OCI-LY7 (cell line): Measurements from ENCODE around the gene DPH1. TPM values are rescaled to one million over a fixed set of nuclear protein-coding genes. Genes with fewer than 3 reads are reported as not detected.

ENCODE experiments used
- BruUV-seq: library from RNA; stranded (reverse); fragments of 400-500 nt; replicated peaks from 2 replicates; lab custom pipeline; 2021; lab: Mats Ljungman, UMichigan
- CTCF ChIA-PET: fragments of 300-600 bp; sonication (Branson Sonifier 250); formaldehyde crosslinking; loops from one replicate; lab custom pipeline; 2022; ENCODE audit warnings: antibody characterized with exemption; ENCODE audit not compliant: unreplicated experiment; lab: Charles Lee
- POLR2A ChIA-PET: fragments of 300-600 bp; sonication (Branson Sonifier 250); formaldehyde crosslinking; loops from one replicate; lab custom pipeline; 2022; ENCODE audit warnings: antibody characterized with exemption; lab: Charles Lee
- DNase-seq: peaks from one replicate; pipeline ENCODE4 v3.0.0-alpha.2; 2015; ENCODE audit warnings: low spot score
- H2AFZ ChIP-seq: fragments of 200-600 bp; sonication (generic), shearing (Covaris generic); 2 replicates; pipeline ENCODE4 v1.6.1; 2014; ENCODE audit warnings: mild to moderate bottlenecking, antibody characterized with exemption, low read length, moderate library complexity
- H3K27ac ChIP-seq: fragments of 200-600 bp; sonication (generic); 2 replicates; pipeline ENCODE4 v1.5.1; 2014; ENCODE audit warnings: mixed run types, low read depth, mild to moderate bottlenecking, moderate library complexity, low read length, inconsistent platforms; ENCODE audit not compliant: poor library complexity, severe bottlenecking
- H3K36me3 ChIP-seq: fragments of 200-600 bp; sonication (generic); 2 replicates; pipeline ENCODE4 v1.6.1; 2014; ENCODE audit warnings: mild to moderate bottlenecking, antibody characterized with exemption, low read length, moderate library complexity, mixed read lengths; ENCODE audit not compliant: insufficient read depth
- H3K4me1 ChIP-seq: fragments of 200-600 bp; sonication (generic); 2 replicates; pipeline ENCODE4 v1.5.1; 2014; ENCODE audit warnings: mild to moderate bottlenecking, low read length; ENCODE audit not compliant: insufficient read depth, poor library complexity, severe bottlenecking
- H3K4me2 ChIP-seq: fragments of 200-600 bp; sonication (generic); 2 replicates; pipeline ENCODE4 v1.6.1; 2014; ENCODE audit warnings: mild to moderate bottlenecking, low read length
- H3K4me3 ChIP-seq: fragments of 200-600 bp; sonication (generic); 2 replicates; pipeline ENCODE4 v1.5.1; 2014; ENCODE audit warnings: mild to moderate bottlenecking, low read depth, low read length; ENCODE audit not compliant: poor library complexity, severe bottlenecking
- H3K79me2 ChIP-seq: fragments of 200-600 bp; sonication (generic); 2 replicates; pipeline ENCODE4 v1.6.1; 2016; ENCODE audit warnings: low read depth, mild to moderate bottlenecking, low read length, moderate library complexity, mixed read lengths; ENCODE audit not compliant: insufficient read depth
- H3K9me2 ChIP-seq: fragments of 200-600 bp; sonication (generic); 2 replicates; pipeline ENCODE4 v1.6.1; 2016; ENCODE audit warnings: mild to moderate bottlenecking, low read length, mixed read lengths; ENCODE audit not compliant: insufficient read depth
- H3K9me3 ChIP-seq: fragments of 200-600 bp; sonication (generic); 2 replicates; pipeline ENCODE4 v1.6.1; 2014; ENCODE audit warnings: mild to moderate bottlenecking, mixed run types, low read length, mixed read lengths
- H4K20me1 ChIP-seq: fragments of 200-600 bp; sonication (generic); 2 replicates; pipeline ENCODE4 v1.6.1; 2014; ENCODE audit warnings: mild to moderate bottlenecking, antibody characterized with exemption, low read length, moderate library complexity, mixed read lengths; ENCODE audit not compliant: insufficient read depth
- EZH2phosphoT487 ChIP-seq: fragments of 200-600 bp; sonication (generic); IDR thresholded peaks from 2 replicates; pipeline ENCODE4 v1.6.1; 2018; ENCODE audit warnings: low read depth, borderline replicate concordance, mild to moderate bottlenecking, mixed run types, antibody characterized with exemption, low read length, moderate library complexity, mixed read lengths
- intact Hi-C: fragments of 100-400 bp; cut with micrococcal nuclease; formaldehyde crosslinking; loops from one replicate; pipeline ENCODE4 v1.10.0; 2022; ENCODE audit not compliant: unreplicated experiment
- total RNA-seq, 2 experiments: library from RNA; depleted of rRNA in 1 of 2; stranded (reverse); fragments of >200 nt in 1 of 2; shearing (Covaris generic) in 1 of 2; gene quantifications; 2 replicates each; pipeline ENCODE4 v1.2.3, GENCODE V29; 2014 to 2022
- TF ChIP-seq, protein P1 (sequence below): fragments of 200-600 bp; sonication (generic); conservative IDR thresholded peaks from 2 replicates; pipeline ENCODE4 v1.5.1; 2014; ENCODE audit warnings: mild to moderate bottlenecking, antibody characterized with exemption, low read length, moderate library complexity, mixed read lengths

DPH1 gene
- total RNA-seq, 2 experiments from 2014 or later: 26.5 to 35.1 TPM

- no peak for DNase-seq
Measured at GRCh38 chr17:2059547-2060384, 29.8 kb downstream of the DPH1 start.

DNA sequence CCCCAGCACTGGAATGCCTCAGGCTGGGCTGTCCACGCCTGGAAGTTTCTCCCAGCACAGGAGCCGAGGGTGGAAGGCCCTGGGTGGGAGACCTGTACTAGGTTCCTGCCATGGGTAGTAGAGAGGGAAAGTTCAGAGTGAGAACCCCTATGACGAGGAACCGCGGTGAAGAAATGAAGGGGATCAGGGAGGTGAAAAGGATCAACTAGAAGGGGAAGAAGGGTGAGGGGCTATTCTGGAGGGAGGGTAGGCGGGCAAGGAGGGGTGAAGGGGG, 30.4 kb downstream of the DPH1 start:
- Histone ChIP-seq H3K36me3 (no peaks in the 10 kb centered on the region), H4K20me1 (no peaks in the 10 kb centered on the region), H3K4me1 (peaks cover 34% of the 10 kb centered on the region), H3K4me3 (no peak overlapping the region), H2AFZ (no peak overlapping the region), H3K79me2 (no peaks in the 10 kb centered on the region), H3K9me2 (no peaks in the 10 kb centered on the region), H3K9me3 (no peaks in the 10 kb centered on the region), H3K27ac (no peak overlapping the region), H3K4me2 (no peak overlapping the region)
- DNase-seq: no peak
- ChIA-PET CTCF (no interaction called here), POLR2A (no interaction called here)
- no peak for TF ChIP-seq EZH2phosphoT487
- TF ChIP-seq, protein P1, sequence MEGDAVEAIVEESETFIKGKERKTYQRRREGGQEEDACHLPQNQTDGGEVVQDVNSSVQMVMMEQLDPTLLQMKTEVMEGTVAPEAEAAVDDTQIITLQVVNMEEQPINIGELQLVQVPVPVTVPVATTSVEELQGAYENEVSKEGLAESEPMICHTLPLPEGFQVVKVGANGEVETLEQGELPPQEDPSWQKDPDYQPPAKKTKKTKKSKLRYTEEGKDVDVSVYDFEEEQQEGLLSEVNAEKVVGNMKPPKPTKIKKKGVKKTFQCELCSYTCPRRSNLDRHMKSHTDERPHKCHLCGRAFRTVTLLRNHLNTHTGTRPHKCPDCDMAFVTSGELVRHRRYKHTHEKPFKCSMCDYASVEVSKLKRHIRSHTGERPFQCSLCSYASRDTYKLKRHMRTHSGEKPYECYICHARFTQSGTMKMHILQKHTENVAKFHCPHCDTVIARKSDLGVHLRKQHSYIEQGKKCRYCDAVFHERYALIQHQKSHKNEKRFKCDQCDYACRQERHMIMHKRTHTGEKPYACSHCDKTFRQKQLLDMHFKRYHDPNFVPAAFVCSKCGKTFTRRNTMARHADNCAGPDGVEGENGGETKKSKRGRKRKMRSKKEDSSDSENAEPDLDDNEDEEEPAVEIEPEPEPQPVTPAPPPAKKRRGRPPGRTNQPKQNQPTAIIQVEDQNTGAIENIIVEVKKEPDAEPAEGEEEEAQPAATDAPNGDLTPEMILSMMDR: no peak
- BruUV-seq: no TSS peak
- intact Hi-C loops: no loop called here

More at GRCh38 chr17:2059547-2060384, 29.8 kb downstream of the DPH1 start:
- no peak overlapping the region for H3K4me2 ChIP-seq
- H4K20me1 ChIP-seq: no peaks in the 10 kb centered on the region
- no peak overlapping the region for H3K4me3 ChIP-seq
- no peaks in the 10 kb centered on the region for H3K9me3 ChIP-seq
- POLR2A ChIA-PET: no interaction called here
- no peaks in the 10 kb centered on the region for H3K36me3 ChIP-seq
- H3K79me2 ChIP-seq: no peaks in the 10 kb centered on the region
- no peak for TF ChIP-seq EZH2phosphoT487
- TF ChIP-seq, protein P1: no peak
- H3K4me1 ChIP-seq: peaks cover 37% of the 10 kb centered on the region
- intact Hi-C loops: loop anchor here (2.0 kb wide), 1 partner anchor 111 kb away; no protein-coding TSS in a partner anchor
- CTCF ChIA-PET: no interaction called here
- no peak overlapping the region for H3K27ac ChIP-seq
- H2AFZ ChIP-seq: no peak overlapping the region
- BruUV-seq: no TSS peak
- H3K9me2 ChIP-seq: no peaks in the 10 kb centered on the region

DNA sequence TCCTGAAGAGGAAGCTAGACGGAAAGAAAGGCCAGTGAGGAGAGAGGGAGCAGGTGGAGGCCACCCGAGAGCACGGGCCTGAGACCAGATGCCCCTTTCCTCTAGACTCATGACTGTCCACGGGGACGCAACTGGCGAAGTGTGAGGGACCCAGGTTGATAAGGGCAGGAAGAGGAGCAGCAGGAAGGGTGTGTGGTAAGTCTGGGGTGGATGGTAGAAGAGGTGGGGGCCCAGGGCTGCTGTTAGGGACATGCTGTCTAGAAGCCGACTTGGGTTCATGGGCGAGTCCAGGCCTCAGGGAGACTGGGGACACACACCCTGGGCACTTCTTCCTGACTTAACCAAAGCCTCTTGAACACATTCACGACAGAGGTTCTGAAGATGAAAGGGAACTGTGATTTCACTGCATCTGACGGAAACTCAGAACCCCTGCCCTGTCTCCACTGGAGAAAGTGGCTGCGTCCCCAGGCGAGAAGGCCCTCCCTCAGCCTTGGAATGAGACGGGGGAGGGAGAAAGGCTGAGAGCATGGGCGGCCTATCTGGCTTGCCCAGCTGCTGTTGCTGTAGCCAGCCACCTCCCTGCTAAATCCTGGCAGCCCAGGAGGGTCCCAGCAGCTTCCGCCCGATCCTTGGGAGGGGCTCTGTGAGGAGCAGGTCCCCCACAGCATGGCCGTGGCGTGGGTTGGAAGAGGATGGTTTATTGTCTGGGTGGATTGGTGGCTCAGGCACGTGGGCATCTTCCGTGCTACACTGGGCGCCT, 30.9 kb downstream of the DPH1 start:
- H3K36me3 ChIP-seq: no peaks in the 10 kb centered on the region
- H2AFZ ChIP-seq: no peak overlapping the region
- no peak for DNase-seq
- POLR2A ChIA-PET: no interaction called here
- H3K4me3 ChIP-seq: no peak overlapping the region
- H3K27ac ChIP-seq: no peak overlapping the region
- no peaks in the 10 kb centered on the region for H4K20me1 ChIP-seq
- CTCF ChIA-PET: no interaction called here
- no peaks in the 10 kb centered on the region for H3K9me3 ChIP-seq
- peaks cover 30% of the 10 kb centered on the region for H3K4me1 ChIP-seq
- intact Hi-C loops: no loop called here
- no peaks in the 10 kb centered on the region for H3K9me2 ChIP-seq
- H3K79me2 ChIP-seq: no peaks in the 10 kb centered on the region
- no peak overlapping the region for H3K4me2 ChIP-seq
- TF ChIP-seq, protein P1: no peak
- TF ChIP-seq EZH2phosphoT487: no peak
- BruUV-seq: no TSS peak
